GM19463 (cell line): ENCODE measurements around the gene B3GALT6.
"Not testable (repeated sequence)": the region's sequence is repeated elsewhere in the genome, so short reads cannot be mapped to it uniquely, and the experiment has no call there.

Experiments
- ATAC-seq: cut with Tn5 transposase; IDR thresholded peaks from one replicate; pipeline ENCODE4 v1.9.1; 2021; ENCODE audit warnings: mild to moderate bottlenecking, moderate library complexity; ENCODE audit not compliant: unreplicated experiment

Gene B3GALT6

GRCh38 chr1:1242461-1243265, 10.6 kb downstream of the B3GALT6 start:
- ATAC-seq, result no peak

GRCh38 chr1:1243266-1243660, 11.2 kb downstream of the B3GALT6 start:
- no peak for ATAC-seq

- no peak for ATAC-seq
Measured at GRCh38 chr1:1243807-1244191, 11.8 kb downstream of the B3GALT6 start.

GRCh38 chr1:1244192-1244811, 12.3 kb downstream of the B3GALT6 start:
- ATAC-seq, result no peak

- no peak for ATAC-seq
Measured at GRCh38 chr1:1245178-1245816, 13.3 kb downstream of the B3GALT6 start.

- ATAC-seq, result no peak
Measured at GRCh38 chr1:1245817-1246576, 14.0 kb downstream of the B3GALT6 start.

GRCh38 chr1:1246577-1247340, 14.7 kb downstream of the B3GALT6 start, which contains the start of gene C1QTNF12:
C1QTNF12 (minus strand) TSS chr1:1246722; CDS start chr1:1246690, 32 bp downstream.
- ATAC-seq, result no peak

GRCh38 chr1:1247341-1247913, 15.4 kb downstream of the B3GALT6 start:
- no peak for ATAC-seq

GRCh38 chr1:1248009-1248913, 16.2 kb downstream of the B3GALT6 start:
- ATAC-seq, result not testable (repeated sequence)

- ATAC-seq, result no peak
Measured at GRCh38 chr1:1250786-1251284, 18.8 kb downstream of the B3GALT6 start.

GRCh38 chr1:1253314-1253713, 21.3 kb downstream of the B3GALT6 start:
- ATAC-seq, result no peak

- ATAC-seq, result no peak
Measured at GRCh38 chr1:1253972-1254666, 22.1 kb downstream of the B3GALT6 start.

GRCh38 chr1:1254667-1254998, 22.6 kb downstream of the B3GALT6 start:
- ATAC-seq, result no peak

GRCh38 chr1:1255078-1255477, 23.0 kb downstream of the B3GALT6 start:
- no peak for ATAC-seq

- no peak for ATAC-seq
Measured at GRCh38 chr1:1255611-1256010, 23.6 kb downstream of the B3GALT6 start.

- no peak for ATAC-seq
Measured at GRCh38 chr1:1256956-1257871, 25.2 kb downstream of the B3GALT6 start.

GRCh38 chr1:1259119-1259488, 27.1 kb downstream of the B3GALT6 start:
- ATAC-seq, result no peak
